SK-N-SH (cell line): Measurements from ENCODE around the gene ENTHD1.

Source experiments
- CHD2 ChIP-seq: fragments of 150-350 bp; IDR thresholded peaks from 2 replicates; pipeline ENCODE4 v1.6.1; 2018; ENCODE audit warnings: low read length; ENCODE audit not compliant: partially characterized antibody
- EP300 ChIP-seq, 2 experiments: IDR thresholded peaks; 2 replicates each; pipeline versions ENCODE4 v1.4.0 to v1.6.1; 2012; ENCODE audit warnings: borderline replicate concordance in 1 of 2, low read depth in 1 of 2, low read length in 1 of 2
- FOXJ3 ChIP-seq: sonication (generic); formaldehyde crosslinking; IDR thresholded peaks from 2 replicates; pipeline ENCODE4 v1.5.1; 2020; ENCODE audit warnings: mild to moderate bottlenecking, missing genetic modification reagents
- JUND ChIP-seq: IDR thresholded peaks from 2 replicates; pipeline ENCODE4 v1.4.0; 2012
- MXI1 ChIP-seq: IDR thresholded peaks from 2 replicates; pipeline ENCODE4 v1.6.1; 2012; ENCODE audit warnings: mild to moderate bottlenecking, low read depth, low read length, improper control_type of control experiment
- NFIC ChIP-seq: IDR thresholded peaks from 2 replicates; pipeline ENCODE4 v1.4.0; 2012; ENCODE audit warnings: borderline replicate concordance
- TEAD4 ChIP-seq: IDR thresholded peaks from 2 replicates; pipeline ENCODE4 v1.4.0; 2012; ENCODE audit warnings: mild to moderate bottlenecking, borderline replicate concordance; ENCODE audit not compliant: insufficient read depth
- TF ChIP-seq, protein P1 (sequence below): fragments of 200-600 bp; sonication (generic); IDR thresholded peaks from 2 replicates; pipeline ENCODE4 v1.6.1; 2017; ENCODE audit warnings: antibody characterized with exemption, mild to moderate bottlenecking, moderate library complexity

DNA sequence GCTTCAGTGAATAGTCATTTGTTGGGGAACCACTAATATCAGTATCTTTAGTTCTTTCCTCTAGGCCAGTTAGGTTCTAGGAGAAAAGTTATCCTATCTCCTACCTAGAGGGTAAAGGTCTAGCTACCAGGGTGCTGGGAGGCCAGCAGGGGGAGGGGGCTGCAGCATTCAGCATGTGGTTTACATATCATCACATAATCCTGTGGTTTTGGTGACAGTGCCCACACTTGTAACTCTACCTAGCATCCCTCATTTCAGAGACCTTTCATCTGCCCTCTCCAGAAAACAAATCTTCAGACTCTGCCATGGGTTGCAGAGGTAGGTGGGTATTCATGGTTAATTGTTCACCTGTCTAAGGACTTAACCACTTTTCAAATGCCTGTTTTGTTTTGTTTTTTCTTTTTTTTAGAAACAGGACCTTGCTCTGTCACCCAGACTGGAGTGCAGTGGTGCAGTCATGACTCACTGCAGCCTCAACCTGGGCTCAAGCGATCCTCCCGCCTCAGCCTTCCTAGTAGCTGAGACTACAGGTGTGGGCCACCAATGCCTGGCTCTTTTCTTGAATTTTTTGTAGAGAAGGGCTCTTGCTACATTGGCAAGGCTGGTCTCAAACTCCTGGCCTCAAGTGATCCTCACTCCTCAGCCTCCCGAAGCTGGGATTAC, 146.8 kb downstream of the ENTHD1 start:
- TF ChIP-seq JUND (no peak), MXI1 (no peak), FOXJ3 (CRISPR knock-in tag) (no peak), NFIC (no peak), EP300 (IDR thresholded peaks at IDR 0.05; ENCODE audit: borderline replicate concordance in 1 of 2, low read depth in 1 of 2, low read length in 1 of 2) (no peak), CHD2 (no peak), TEAD4 (no peak)
- TF ChIP-seq, protein P1, sequence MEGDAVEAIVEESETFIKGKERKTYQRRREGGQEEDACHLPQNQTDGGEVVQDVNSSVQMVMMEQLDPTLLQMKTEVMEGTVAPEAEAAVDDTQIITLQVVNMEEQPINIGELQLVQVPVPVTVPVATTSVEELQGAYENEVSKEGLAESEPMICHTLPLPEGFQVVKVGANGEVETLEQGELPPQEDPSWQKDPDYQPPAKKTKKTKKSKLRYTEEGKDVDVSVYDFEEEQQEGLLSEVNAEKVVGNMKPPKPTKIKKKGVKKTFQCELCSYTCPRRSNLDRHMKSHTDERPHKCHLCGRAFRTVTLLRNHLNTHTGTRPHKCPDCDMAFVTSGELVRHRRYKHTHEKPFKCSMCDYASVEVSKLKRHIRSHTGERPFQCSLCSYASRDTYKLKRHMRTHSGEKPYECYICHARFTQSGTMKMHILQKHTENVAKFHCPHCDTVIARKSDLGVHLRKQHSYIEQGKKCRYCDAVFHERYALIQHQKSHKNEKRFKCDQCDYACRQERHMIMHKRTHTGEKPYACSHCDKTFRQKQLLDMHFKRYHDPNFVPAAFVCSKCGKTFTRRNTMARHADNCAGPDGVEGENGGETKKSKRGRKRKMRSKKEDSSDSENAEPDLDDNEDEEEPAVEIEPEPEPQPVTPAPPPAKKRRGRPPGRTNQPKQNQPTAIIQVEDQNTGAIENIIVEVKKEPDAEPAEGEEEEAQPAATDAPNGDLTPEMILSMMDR = no peak
